ENCODE data around the gene KANK3.

The KANK3 gene

DNA sequence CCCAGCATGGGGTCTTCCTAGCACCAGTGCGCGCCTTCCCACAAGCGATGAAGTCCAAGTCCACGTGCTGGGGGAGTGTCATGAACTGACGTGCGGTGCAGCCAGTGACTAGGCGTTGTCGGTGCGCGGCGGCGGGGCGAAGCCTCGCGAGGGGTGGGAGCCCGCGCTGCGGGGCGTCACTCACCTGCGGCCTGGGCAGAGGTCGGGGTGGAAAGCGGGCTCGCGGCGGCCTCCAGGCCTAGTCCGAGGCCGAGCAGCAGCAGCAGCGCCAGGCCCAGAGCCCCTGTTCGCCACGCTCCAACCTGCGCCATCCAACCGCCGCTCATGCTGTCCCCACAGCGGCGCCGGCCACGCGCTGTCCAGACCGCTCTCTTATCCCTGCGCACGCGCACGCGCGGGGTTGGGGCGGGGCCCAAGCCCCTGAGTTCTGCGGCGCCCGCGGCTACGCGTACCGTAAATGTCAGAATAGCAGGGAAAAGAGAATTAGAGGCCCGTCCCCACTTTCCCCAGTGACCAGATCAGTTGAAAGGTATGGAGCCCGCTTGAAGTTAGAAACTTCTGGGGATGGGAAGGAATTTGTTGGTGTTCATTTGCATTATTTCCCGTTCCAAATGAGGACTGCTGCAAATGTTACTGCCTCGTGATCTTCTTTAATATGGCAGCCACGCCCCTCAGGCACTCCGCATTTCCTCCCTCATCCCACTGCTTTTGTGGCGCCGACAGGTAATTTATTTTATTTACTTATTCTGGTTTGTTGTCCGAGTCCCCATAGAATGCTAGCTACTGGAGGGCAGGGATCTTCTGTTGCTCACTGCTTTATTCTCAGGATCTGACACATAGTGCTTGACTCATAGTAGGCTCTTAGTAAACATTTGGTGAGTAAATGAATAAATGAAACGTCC is 34.8 kb downstream of the KANK3 start, which contains the start of gene CD320:
TSS of gene CD320 (minus strand) at position 394 of the 902 bp plus-strand sequence. CDS start at position 326, 68 bp downstream.
- TF ChIP-seq FOXP2 (optimal IDR thresholded peaks at IDR 0.05; ENCODE audit: borderline replicate concordance, extremely low read depth, extremely low read length, insufficient read depth), result peak; percentile 75
- TF ChIP-seq, protein P1, sequence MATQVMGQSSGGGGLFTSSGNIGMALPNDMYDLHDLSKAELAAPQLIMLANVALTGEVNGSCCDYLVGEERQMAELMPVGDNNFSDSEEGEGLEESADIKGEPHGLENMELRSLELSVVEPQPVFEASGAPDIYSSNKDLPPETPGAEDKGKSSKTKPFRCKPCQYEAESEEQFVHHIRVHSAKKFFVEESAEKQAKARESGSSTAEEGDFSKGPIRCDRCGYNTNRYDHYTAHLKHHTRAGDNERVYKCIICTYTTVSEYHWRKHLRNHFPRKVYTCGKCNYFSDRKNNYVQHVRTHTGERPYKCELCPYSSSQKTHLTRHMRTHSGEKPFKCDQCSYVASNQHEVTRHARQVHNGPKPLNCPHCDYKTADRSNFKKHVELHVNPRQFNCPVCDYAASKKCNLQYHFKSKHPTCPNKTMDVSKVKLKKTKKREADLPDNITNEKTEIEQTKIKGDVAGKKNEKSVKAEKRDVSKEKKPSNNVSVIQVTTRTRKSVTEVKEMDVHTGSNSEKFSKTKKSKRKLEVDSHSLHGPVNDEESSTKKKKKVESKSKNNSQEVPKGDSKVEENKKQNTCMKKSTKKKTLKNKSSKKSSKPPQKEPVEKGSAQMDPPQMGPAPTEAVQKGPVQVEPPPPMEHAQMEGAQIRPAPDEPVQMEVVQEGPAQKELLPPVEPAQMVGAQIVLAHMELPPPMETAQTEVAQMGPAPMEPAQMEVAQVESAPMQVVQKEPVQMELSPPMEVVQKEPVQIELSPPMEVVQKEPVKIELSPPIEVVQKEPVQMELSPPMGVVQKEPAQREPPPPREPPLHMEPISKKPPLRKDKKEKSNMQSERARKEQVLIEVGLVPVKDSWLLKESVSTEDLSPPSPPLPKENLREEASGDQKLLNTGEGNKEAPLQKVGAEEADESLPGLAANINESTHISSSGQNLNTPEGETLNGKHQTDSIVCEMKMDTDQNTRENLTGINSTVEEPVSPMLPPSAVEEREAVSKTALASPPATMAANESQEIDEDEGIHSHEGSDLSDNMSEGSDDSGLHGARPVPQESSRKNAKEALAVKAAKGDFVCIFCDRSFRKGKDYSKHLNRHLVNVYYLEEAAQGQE (IDR thresholded peaks at IDR 0.05; ENCODE audit: insufficient read depth in 1 of 2, low read depth in 2 of 2, low read length in 2 of 2), result 0 out of 4 replicates have a peak, but pooled peaks of 1 of the 2 experiments have one; percentile 21
- peak; percentile 57; the same call in 1 of the 2 replicates for TF ChIP-seq TAF1 (IDR thresholded peaks at IDR 0.05; ENCODE audit: borderline replicate concordance, insufficient read depth, low read length)
- TF ChIP-seq POLR2AphosphoS5 (IDR thresholded peaks at IDR 0.05; ENCODE audit: low read depth, low read length), result peak; percentile 97
- TF ChIP-seq SIN3A (IDR thresholded peaks at IDR 0.05; ENCODE audit: borderline replicate concordance, insufficient read depth, low read length), result peak; percentile 90; the same call in 1 of the 2 replicates

DNA sequence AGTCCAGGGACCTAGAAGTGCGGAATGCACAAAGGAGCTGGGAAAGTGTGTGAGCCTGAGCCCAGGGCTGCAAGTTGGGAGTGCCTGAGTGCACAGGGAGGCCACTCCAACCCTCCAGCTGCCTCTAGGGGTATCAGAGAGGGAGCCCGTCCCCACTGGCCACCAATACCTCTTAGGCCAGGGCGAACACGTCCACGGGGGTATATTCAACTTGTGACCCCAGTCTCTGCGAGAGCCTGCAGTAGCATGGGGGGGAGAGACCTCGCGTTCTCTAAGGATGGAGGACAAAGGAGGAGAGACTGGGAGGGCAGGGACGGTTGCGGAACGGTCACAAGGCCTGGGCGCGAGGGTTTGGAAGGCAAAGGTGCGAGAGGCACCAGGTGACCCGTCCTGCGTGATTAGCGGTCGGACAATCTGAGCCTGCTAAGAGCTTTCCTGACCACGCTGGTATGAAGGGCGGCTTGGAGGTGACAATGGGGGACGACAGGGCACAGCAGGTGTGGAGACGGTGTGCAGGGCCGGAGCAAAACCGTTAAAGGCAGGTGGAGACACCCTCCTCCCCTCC is 35.6 kb downstream of the KANK3 start:
- TF ChIP-seq, protein P1 (IDR thresholded peaks at IDR 0.05; ENCODE audit: insufficient read depth in 1 of 2, low read depth in 2 of 2, low read length in 2 of 2), result no peak
- no peak for TF ChIP-seq FOXP2 (optimal IDR thresholded peaks at IDR 0.05; ENCODE audit: borderline replicate concordance, extremely low read depth, extremely low read length, insufficient read depth)

DNA sequence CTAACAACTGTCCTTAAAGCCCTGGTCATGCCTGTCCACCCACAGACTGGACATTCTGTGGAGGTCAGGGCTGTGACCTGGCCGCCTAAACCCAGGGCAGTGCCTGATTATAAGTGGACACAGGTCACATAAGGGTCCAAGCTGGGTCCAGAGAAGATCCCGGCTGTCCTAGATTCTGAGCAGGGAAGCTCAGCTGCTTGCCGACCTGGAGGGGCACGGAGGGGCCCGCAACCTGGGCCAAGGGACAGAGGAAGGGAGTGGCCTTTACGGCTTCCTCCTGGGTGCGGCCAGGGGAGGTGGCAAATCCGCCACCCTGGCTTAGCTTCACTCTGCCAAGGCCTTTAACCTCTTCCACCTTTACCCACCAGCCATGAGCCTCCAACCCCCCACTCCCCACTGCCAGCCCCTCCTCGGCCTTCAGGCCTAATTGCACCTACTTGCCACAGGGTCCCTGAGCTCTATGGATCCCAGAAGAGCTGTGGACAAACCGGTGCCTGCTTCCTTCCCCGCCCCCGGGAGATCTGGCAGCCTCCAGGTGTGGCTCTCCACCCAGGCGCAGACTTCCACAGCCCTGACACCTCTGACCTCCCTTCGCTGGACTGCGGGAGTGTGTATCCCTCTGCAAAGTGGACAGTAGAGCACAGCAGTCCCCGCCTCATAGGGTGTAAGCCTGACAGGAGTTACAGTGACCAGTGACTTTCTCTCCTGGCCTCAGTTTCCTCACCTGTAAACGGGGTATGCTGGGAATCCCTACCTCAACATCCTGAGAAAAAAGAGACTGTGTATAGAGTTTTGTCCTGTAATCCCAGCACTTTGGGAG is 36.6 kb downstream of the KANK3 start:
- no peak for TF ChIP-seq FOXP2 (optimal IDR thresholded peaks at IDR 0.05; ENCODE audit: borderline replicate concordance, extremely low read depth, extremely low read length, insufficient read depth)

DNA sequence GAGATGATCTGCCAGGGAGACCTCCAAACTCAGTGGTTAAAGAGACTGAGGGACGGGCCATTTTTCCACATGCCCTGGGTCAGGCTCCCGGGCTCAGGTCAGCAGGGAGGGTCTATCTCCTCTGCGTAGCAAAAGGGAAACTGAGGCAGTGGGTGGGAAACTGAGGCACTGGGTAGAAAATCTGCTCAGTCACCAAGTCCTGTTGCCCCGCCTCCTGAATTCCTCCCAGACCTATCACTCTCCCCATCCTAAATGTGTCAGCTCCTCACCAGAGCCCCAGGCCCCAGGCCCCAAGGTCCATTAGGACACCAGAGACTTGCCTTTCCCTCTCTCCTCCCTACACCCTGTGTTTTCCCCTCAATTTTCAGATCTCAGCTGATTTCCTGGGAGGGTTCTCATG is 37.3 kb downstream of the KANK3 start:
- TF ChIP-seq SIN3A (IDR thresholded peaks at IDR 0.05; ENCODE audit: borderline replicate concordance, insufficient read depth, low read length), result no peak
- TF ChIP-seq TAF1 (IDR thresholded peaks at IDR 0.05; ENCODE audit: borderline replicate concordance, insufficient read depth, low read length), result no peak
- TF ChIP-seq FOXP2 (optimal IDR thresholded peaks at IDR 0.05; ENCODE audit: borderline replicate concordance, extremely low read depth, extremely low read length, insufficient read depth), result no peak
- TF ChIP-seq, protein P1 (IDR thresholded peaks at IDR 0.05; ENCODE audit: insufficient read depth in 1 of 2, low read depth in 2 of 2, low read length in 2 of 2), result no peak
- no peak for TF ChIP-seq POLR2AphosphoS5 (IDR thresholded peaks at IDR 0.05; ENCODE audit: low read depth, low read length)

DNA sequence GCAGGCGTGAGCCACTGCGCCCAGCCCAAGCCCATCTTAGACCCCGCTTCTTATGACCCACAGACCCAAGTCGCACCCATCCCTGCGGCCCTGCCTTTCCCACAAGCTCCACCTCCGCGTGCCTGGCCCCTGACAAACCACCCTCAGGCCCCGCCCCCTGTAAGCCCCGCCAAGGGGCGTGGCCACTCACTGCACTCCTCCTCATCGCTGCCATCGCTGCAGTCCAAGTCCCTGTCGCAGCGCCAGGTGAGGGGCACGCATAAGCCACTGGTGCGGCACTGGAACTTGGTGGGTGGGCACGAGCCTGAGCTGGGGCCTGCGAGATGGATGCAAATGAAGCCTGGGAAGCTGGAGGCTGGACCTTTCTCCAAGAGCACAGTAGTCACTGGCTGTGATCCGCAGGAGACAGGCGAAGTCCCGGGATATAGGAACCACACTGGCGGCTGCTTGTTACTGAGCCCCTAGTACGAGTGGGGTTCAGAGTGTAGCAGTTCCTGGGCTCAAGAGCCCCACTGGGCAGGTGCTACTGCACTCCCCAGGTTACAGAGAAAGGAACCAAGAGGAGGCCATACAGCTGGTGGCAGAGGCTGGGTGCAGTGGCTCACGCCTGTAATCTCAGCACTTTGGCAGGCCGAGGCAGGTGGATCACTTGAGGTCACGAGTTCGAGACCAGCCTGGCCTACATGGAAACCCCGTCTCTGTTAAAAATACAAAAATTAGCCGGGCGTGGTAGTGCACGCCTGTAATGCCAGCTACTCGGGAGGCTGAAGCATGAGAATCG is 38.0 kb downstream of the KANK3 start:
- TF ChIP-seq, protein P1 (IDR thresholded peaks at IDR 0.05; ENCODE audit: insufficient read depth in 1 of 2, low read depth in 2 of 2, low read length in 2 of 2), result no peak
- TF ChIP-seq POLR2AphosphoS5 (IDR thresholded peaks at IDR 0.05; ENCODE audit: low read depth, low read length), result no peak
- TF ChIP-seq FOXP2 (optimal IDR thresholded peaks at IDR 0.05; ENCODE audit: borderline replicate concordance, extremely low read depth, extremely low read length, insufficient read depth), result no peak
- no peak for TF ChIP-seq TAF1 (IDR thresholded peaks at IDR 0.05; ENCODE audit: borderline replicate concordance, insufficient read depth, low read length)
- TF ChIP-seq SIN3A (IDR thresholded peaks at IDR 0.05; ENCODE audit: borderline replicate concordance, insufficient read depth, low read length), result no peak
